ENCODE data around the gene RIMBP2.

DNA sequence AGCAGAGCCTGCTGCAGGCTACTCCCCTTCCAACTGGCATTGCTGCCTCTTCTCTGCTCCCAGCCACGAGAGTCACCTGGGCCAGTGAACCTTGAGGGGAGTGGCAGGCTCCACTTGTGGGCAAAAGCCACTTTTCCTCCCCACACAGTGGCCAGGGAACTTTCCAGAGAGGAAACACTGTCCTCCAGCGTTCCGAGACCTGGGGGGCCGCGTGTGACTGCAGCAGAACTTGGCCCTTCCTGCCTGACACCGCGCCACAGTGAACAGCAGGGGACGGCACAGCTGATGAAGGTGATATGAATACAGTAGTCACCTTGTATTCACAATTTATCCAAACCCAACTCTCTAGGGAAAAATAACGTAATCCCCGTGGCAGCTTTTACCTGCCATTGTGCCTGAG is 263.6 kb downstream of the RIMBP2 start:
- TF ChIP-seq E2F3 (CRISPR knock-in tag; IDR thresholded peaks at IDR 0.05): no peak
- TF ChIP-seq, protein P1, sequence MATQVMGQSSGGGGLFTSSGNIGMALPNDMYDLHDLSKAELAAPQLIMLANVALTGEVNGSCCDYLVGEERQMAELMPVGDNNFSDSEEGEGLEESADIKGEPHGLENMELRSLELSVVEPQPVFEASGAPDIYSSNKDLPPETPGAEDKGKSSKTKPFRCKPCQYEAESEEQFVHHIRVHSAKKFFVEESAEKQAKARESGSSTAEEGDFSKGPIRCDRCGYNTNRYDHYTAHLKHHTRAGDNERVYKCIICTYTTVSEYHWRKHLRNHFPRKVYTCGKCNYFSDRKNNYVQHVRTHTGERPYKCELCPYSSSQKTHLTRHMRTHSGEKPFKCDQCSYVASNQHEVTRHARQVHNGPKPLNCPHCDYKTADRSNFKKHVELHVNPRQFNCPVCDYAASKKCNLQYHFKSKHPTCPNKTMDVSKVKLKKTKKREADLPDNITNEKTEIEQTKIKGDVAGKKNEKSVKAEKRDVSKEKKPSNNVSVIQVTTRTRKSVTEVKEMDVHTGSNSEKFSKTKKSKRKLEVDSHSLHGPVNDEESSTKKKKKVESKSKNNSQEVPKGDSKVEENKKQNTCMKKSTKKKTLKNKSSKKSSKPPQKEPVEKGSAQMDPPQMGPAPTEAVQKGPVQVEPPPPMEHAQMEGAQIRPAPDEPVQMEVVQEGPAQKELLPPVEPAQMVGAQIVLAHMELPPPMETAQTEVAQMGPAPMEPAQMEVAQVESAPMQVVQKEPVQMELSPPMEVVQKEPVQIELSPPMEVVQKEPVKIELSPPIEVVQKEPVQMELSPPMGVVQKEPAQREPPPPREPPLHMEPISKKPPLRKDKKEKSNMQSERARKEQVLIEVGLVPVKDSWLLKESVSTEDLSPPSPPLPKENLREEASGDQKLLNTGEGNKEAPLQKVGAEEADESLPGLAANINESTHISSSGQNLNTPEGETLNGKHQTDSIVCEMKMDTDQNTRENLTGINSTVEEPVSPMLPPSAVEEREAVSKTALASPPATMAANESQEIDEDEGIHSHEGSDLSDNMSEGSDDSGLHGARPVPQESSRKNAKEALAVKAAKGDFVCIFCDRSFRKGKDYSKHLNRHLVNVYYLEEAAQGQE (IDR thresholded peaks at IDR 0.05; ENCODE audit: borderline replicate concordance): no peak
- TF ChIP-seq, protein P1 (CRISPR knock-in tag; IDR thresholded peaks at IDR 0.05; ENCODE audit: low read depth): no peak
- TF ChIP-seq, protein P2, sequence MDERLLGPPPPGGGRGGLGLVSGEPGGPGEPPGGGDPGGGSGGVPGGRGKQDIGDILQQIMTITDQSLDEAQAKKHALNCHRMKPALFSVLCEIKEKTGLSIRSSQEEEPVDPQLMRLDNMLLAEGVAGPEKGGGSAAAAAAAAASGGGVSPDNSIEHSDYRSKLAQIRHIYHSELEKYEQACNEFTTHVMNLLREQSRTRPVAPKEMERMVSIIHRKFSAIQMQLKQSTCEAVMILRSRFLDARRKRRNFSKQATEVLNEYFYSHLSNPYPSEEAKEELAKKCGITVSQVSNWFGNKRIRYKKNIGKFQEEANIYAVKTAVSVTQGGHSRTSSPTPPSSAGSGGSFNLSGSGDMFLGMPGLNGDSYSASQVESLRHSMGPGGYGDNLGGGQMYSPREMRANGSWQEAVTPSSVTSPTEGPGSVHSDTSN (CRISPR knock-in tag; IDR thresholded peaks at IDR 0.05; ENCODE audit: low read depth): no peak
- TF ChIP-seq, protein P2 (tag; conservative IDR thresholded peaks at IDR 0.05; ENCODE audit: low read depth): no peak
- TF ChIP-seq ZNF431 (CRISPR knock-in tag; IDR thresholded peaks at IDR 0.05): no peak

Measured in K562 (cell line).